K562 (cell line): Measurements from ENCODE around the gene RAB2B. TPM values are rescaled to one million over a fixed set of nuclear protein-coding genes. Genes with fewer than 3 reads are reported as not detected.

Source experiments
- CBX1 ChIP-seq: sonication (generic); IDR thresholded peaks from 2 replicates; pipeline ENCODE4 v1.6.1; 2016; ENCODE audit warnings: antibody characterized with exemption, low read depth, mild to moderate bottlenecking
- ILK ChIP-seq: fragments of 450-650 bp; IDR thresholded peaks from 2 replicates; pipeline ENCODE4 v1.6.1; 2016; ENCODE audit warnings: missing genetic modification characterization, low read depth, mild to moderate bottlenecking, missing compliant biosample characterization, moderate library complexity, borderline replicate concordance
- KDM1A ChIP-seq, 2 experiments: fragments of 450-650 bp; IDR thresholded peaks; 2 replicates each; pipeline ENCODE4 v1.6.1; 2016; ENCODE audit warnings: mild to moderate bottlenecking in 2 of 2
- MCM3 ChIP-seq: fragments of 450-650 bp; IDR thresholded peaks from 2 replicates; pipeline ENCODE4 v1.6.1; 2016
- NFIX ChIP-seq: fragments of 250-450 bp; sonication (Bioruptor Pico); IDR thresholded peaks from 2 replicates; pipeline ENCODE4 v1.4.0; 2020; ENCODE audit warnings: low read depth, mild to moderate bottlenecking, moderate library complexity
- NR2F6 ChIP-seq: fragments of 450-650 bp; formaldehyde crosslinking; IDR thresholded peaks from 2 replicates; pipeline ENCODE4 v1.4.0; 2020; ENCODE audit warnings: mild to moderate bottlenecking
- SRSF3 ChIP-seq: fragments of 200-400 bp; formaldehyde crosslinking; IDR thresholded peaks from 2 replicates; pipeline ENCODE4 v1.6.1; 2016; ENCODE audit warnings: mild to moderate bottlenecking, low read length, moderate library complexity; ENCODE audit not compliant: insufficient read depth
- polyA plus RNA-seq, 8 experiments: library from polyadenylated mRNA; depleted of rRNA in 4 of 8; stranded (reverse) in 5 of 8; unstranded in 3 of 8; fragments of >200 nt; fragmentation: Nextera tagmentation in 2 of 8; fragmentation: Illumina TruSeq in 1 of 8; extraction: Ambion mirVana in 2 of 8; extraction: Trizol in 1 of 8; gene quantifications; 2 replicates each; pipeline versions ENCODE4 v1.2.1 to v1.2.3, GENCODE V29; 2011 to 2014; ENCODE audit warnings: inconsistent platforms in 1 of 8, missing spikeins in 1 of 8
- total RNA-seq, 7 experiments: library from RNA; depleted of rRNA in 6 of 7; stranded (reverse); fragments of >200 nt in 6 of 7; fragmentation: Illumina TruSeq in 2 of 7; extraction: Trizol in 2 of 7; gene quantifications; 2 replicates each; pipeline versions ENCODE4 v1.2.1 to v1.2.3, GENCODE V29; 2011 to 2021; ENCODE audit warnings: low replicate concordance in 1 of 7
- TF ChIP-seq, protein P1 (sequence below), 2 experiments: fragments of 450-650 bp; formaldehyde crosslinking in 1 of 2; IDR thresholded peaks; 2 replicates each; pipeline versions ENCODE4 v1.4.0 to v1.6.1; 2014 to 2020; ENCODE audit warnings: mild to moderate bottlenecking in 2 of 2, borderline replicate concordance in 1 of 2, low read depth in 1 of 2
- TF ChIP-seq, protein P2 (sequence below): fragments of 450-650 bp; IDR thresholded peaks from 2 replicates; pipeline ENCODE4 v1.6.1; 2014; ENCODE audit warnings: low read depth, mild to moderate bottlenecking, moderate library complexity, borderline replicate concordance
- TF ChIP-seq, protein P3 (sequence below): fragments of 450-650 bp; IDR thresholded peaks from 2 replicates; pipeline ENCODE4 v1.7.1; 2018; ENCODE audit warnings: mild to moderate bottlenecking, low read depth; ENCODE audit not compliant: partially characterized antibody

Gene RAB2B
- total and polyA plus RNA-seq, 9 of the 15 experiments (the other 6 are each of a cell fraction or from before 2014, with no cell fraction given): 4.6 to 19.8 (median 9.8) TPM

DNA sequence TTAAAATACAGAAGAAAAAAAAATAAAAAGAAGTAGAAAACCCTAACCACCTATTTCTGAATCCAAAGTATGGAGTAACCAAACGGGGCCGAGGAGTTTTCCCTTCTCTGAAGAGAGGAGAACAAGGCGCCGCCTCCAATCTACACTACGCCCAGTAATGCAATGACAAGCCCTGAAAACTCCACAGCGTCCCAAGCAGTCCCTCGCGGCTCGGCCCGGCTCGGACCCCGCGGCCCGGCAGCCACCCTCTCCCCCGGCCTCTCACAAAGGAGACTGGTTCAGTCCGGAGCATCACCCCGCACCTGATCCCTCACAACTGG is 21.2 kb downstream of the RAB2B start (continued):
- TF ChIP-seq, protein P1, sequence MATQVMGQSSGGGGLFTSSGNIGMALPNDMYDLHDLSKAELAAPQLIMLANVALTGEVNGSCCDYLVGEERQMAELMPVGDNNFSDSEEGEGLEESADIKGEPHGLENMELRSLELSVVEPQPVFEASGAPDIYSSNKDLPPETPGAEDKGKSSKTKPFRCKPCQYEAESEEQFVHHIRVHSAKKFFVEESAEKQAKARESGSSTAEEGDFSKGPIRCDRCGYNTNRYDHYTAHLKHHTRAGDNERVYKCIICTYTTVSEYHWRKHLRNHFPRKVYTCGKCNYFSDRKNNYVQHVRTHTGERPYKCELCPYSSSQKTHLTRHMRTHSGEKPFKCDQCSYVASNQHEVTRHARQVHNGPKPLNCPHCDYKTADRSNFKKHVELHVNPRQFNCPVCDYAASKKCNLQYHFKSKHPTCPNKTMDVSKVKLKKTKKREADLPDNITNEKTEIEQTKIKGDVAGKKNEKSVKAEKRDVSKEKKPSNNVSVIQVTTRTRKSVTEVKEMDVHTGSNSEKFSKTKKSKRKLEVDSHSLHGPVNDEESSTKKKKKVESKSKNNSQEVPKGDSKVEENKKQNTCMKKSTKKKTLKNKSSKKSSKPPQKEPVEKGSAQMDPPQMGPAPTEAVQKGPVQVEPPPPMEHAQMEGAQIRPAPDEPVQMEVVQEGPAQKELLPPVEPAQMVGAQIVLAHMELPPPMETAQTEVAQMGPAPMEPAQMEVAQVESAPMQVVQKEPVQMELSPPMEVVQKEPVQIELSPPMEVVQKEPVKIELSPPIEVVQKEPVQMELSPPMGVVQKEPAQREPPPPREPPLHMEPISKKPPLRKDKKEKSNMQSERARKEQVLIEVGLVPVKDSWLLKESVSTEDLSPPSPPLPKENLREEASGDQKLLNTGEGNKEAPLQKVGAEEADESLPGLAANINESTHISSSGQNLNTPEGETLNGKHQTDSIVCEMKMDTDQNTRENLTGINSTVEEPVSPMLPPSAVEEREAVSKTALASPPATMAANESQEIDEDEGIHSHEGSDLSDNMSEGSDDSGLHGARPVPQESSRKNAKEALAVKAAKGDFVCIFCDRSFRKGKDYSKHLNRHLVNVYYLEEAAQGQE (IDR thresholded peaks at IDR 0.05; ENCODE audit: borderline replicate concordance): peak; percentile 31
- TF ChIP-seq, protein P1 (CRISPR knock-in tag; IDR thresholded peaks at IDR 0.05; ENCODE audit: low read depth): no peak
- TF ChIP-seq KDM1A (IDR thresholded peaks at IDR 0.05) (no peak), CBX1 (no peak), SRSF3 (no peak), NFIX (no peak), ILK (tag) (no peak), MCM3 (no peak), NR2F6 (CRISPR knock-in tag) (no peak)
- TF ChIP-seq, protein P2, sequence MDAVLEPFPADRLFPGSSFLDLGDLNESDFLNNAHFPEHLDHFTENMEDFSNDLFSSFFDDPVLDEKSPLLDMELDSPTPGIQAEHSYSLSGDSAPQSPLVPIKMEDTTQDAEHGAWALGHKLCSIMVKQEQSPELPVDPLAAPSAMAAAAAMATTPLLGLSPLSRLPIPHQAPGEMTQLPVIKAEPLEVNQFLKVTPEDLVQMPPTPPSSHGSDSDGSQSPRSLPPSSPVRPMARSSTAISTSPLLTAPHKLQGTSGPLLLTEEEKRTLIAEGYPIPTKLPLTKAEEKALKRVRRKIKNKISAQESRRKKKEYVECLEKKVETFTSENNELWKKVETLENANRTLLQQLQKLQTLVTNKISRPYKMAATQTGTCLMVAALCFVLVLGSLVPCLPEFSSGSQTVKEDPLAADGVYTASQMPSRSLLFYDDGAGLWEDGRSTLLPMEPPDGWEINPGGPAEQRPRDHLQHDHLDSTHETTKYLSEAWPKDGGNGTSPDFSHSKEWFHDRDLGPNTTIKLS: no peak
- TF ChIP-seq, protein P3, sequence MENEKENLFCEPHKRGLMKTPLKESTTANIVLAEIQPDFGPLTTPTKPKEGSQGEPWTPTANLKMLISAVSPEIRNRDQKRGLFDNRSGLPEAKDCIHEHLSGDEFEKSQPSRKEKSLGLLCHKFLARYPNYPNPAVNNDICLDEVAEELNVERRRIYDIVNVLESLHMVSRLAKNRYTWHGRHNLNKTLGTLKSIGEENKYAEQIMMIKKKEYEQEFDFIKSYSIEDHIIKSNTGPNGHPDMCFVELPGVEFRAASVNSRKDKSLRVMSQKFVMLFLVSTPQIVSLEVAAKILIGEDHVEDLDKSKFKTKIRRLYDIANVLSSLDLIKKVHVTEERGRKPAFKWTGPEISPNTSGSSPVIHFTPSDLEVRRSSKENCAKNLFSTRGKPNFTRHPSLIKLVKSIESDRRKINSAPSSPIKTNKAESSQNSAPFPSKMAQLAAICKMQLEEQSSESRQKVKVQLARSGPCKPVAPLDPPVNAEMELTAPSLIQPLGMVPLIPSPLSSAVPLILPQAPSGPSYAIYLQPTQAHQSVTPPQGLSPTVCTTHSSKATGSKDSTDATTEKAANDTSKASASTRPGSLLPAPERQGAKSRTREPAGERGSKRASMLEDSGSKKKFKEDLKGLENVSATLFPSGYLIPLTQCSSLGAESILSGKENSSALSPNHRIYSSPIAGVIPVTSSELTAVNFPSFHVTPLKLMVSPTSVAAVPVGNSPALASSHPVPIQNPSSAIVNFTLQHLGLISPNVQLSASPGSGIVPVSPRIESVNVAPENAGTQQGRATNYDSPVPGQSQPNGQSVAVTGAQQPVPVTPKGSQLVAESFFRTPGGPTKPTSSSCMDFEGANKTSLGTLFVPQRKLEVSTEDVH: no peak
